HG02981 (cell line): ENCODE data around the gene TBL1X.

Source experiments
- ATAC-seq: cut with Tn5 transposase; IDR thresholded peaks from one replicate; pipeline ENCODE4 v1.9.1; 2021; ENCODE audit warnings: mild to moderate bottlenecking, moderate library complexity; ENCODE audit not compliant: unreplicated experiment

TBL1X gene

GRCh38 chrX:9614016-9614415 lies 149.2 kb downstream of the TBL1X start:
- ATAC-seq, result no peak

GRCh38 chrX:9619133-9619532 lies 154.3 kb downstream of the TBL1X start:
- no peak for ATAC-seq

DNA sequence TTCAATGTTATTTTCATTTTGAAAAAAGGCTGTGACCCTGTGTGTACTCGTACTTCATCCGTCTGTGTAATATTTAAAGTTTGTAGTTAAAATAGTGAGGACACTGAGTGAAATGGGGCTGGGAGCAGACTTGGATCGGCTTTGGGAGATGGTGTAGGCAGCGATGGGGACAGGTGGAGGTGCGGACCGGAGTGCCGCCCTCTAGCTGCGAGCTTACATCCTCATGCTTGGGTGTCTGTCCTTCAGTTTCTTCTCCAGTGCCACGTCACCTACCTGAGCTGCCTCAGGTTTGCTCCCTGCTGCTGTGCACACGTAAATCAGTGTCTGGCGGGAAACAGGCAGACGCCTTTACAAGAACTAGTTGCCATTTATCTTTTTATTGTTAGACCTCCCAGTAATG lies 154.7 kb downstream of the TBL1X start:
- ATAC-seq, result no peak

DNA sequence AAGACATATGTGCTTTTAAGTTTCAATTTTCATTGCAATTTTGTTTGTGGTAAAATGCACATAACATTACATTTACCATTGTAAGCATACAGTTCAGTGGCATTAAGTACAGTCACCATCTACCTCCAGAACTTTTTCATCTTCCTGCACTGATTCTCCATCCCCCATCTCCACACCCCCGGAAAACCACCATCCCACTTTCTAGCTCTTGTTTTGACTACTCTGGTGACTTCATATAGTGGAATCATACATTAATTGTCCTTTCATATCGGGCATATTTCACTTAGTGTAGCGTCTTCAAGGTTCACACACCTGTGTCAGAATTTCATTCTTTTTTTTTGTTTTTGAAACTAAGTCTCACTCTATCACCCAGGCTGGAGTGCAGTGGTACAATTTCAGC lies 157.3 kb downstream of the TBL1X start:
- ATAC-seq, result no peak

DNA sequence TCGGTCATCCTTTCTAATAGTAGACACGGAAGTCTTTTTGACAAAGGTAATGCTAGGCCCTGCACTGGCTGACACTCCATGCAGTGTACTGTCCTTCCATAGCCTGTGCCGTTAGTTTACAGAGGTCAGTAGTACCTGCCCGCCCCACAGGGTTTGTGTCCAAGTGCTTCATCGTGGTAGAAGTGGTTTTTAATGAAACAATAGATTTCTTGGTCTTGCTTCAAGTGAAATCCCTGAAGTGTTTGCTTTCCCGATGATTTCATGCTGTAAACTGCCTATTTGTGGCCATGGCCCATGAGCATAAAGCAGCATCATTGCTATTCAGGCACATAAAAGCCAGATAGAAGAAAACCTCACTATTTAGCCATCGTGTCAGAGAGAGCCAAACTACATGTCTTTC lies 161.5 kb downstream of the TBL1X start:
- ATAC-seq, result no peak

- no peak for ATAC-seq
These were observed 163.1 kb downstream of the TBL1X start for GRCh38 chrX:9627922-9628321.

- ATAC-seq, result no peak
These were observed 164.1 kb downstream of the TBL1X start for GRCh38 chrX:9628779-9629493.

GRCh38 chrX:9634551-9634950 lies 169.7 kb downstream of the TBL1X start:
- ATAC-seq, result no peak

GRCh38 chrX:9635368-9635767 lies 170.5 kb downstream of the TBL1X start:
- ATAC-seq, result no peak

- no peak for ATAC-seq
These were observed 170.9 kb downstream of the TBL1X start for GRCh38 chrX:9635803-9636202.

- ATAC-seq, result no peak
These were observed 174.0 kb downstream of the TBL1X start for GRCh38 chrX:9638871-9639270.

DNA sequence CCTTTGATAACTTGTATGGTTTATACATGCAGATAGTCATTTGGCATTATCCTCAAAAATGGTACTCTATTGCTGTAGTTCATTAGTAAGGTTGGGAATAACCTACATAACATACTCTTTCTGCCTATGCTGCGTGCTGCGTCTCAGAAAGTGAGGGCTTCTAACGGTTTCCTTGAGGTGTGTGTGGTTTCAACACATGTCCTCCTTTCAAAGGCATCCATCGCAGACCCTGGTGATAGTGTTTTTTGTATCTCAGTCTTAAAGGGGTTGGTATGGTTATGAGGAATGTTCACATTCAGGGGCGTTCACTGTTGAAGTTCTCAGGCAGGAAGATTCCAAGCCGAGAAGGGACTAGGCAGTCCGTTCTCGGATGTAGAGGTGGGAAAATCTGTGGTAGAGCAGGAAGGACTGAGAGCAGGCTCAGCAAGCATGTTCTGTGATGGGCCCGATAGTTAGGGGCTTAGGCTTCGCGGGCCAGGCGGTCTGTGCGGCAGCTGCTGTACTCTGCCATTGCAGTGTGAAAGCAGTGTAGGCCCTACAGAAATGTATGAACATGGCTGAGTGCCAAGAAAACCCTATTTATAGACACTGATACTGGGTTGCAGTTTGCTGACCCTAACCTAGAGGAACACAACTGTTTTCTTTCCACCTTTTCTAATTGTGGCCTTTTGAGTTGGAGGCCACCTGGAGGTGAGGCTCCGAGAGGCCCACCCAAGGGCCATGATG lies 177.6 kb downstream of the TBL1X start:
- no peak for ATAC-seq

- ATAC-seq, result no peak
These were observed 178.9 kb downstream of the TBL1X start for GRCh38 chrX:9643807-9644206.

DNA sequence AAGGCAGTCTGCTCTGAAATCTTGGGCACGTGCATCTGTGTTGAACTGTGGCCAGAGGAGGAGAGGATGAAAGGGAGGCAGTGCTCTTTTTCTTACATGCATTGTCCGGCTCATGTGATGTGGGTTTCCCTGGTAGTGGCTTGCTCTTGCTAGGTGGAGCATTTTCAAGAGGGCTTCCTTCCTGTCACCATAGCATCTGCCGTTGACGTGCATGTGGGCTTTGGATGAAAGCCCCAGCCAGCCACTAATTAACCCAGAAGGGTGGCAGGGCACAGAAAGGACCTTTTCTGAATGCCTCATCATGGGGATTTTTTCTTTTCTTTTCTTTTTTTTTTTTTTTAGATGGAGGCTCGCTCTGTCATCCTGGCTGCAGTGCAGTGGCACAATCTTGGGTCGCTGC lies 179.5 kb downstream of the TBL1X start:
- ATAC-seq, result peak; percentile 94

DNA sequence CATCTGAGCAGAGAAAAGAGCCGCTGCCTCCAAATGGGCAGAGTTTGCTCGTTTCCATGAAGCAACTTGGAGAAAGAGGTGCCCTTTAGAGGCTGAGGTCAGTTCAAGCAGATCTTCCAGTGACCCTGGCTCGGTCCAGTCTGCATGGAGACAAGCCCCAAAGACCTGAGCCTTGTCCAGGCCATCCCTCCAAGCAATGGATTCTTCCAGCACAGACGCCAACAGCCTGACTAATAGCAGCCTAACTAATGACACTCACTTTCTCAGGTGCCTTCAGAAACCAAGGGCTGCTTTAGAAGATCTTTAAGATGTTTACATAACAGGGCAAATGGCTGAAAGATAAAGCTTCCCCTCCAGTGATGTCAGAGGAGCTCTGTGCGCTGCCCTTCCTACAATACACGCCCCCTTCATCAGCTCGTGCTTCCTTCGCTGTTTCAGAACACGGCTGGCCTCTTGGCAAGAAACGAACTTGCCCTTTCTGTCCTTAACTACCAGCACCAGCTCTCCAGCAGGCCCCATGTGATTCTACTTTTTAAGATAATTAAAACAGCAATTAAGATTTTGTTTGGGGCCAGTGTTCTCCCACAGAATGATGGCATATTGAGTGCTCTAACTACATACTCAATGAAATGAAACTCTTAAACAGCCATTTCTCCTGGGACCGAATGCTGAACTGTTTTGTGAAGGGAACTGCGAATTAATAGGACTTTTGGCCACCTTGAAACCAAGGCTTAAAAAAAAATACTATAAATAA lies 181.8 kb downstream of the TBL1X start:
- no peak for ATAC-seq

DNA sequence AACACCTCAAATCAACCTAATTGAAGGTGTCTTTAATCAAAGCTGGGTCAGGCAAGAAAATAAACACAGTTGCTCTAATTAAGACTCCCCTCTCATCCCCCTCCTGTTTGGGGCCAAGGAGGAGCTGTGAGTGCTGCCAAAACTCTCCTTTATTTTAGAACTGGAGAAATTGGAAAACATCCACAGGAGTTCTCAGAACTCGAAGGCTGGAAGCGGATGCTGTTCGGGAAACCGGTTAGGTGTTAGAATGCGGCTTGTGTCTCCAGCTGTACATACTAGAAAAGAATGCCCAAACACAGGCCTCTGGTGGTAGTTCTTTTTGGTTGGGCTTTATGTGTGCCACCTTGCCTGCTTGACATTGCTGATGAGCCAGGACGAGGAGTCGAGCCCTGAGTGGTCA lies 182.6 kb downstream of the TBL1X start:
- no peak for ATAC-seq

- ATAC-seq, result no peak
These were observed 185.2 kb downstream of the TBL1X start for GRCh38 chrX:9650091-9650490.

DNA sequence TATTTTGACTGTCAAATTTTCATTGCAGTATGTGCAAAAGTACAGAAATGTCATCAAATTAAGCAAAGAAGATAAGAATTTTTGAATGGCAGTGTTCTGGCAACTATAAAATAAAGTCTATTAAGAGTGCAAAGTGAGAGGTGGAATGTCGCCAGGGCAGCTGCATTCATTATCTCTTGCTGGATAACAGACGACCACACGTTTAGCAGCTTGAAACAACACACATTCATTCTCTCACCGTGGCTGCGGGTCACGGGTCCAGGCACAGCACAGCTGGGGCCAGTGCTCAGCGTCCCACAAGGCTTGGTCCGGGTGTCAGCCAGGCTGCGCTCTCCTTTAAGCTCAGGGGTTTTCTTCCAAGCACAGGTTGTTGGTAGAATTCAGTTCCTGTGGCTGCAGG lies 186.9 kb downstream of the TBL1X start:
- no peak for ATAC-seq

DNA sequence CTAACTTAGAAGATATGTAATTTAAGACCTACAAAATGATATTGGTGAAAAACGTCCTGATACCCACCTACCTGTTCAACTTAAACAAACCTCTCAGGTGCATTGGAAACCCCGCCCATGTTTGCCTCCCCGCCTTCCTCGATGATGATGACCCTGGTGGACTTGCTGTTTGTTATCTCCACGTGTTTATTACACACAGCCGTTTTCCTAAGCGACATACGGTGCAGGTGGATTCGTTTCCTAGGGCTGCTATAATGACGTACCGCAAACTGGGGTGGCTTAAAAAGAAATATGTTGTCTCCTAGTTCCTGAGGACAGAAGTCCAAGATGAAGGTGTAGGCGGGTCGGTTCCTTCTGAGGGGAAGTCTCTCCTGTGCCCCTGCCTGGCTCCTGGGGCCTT lies 190.1 kb downstream of the TBL1X start:
- no peak for ATAC-seq

- ATAC-seq, result no peak
These were observed 191.4 kb downstream of the TBL1X start for GRCh38 chrX:9656277-9656676.

GRCh38 chrX:9656871-9657270 lies 192.0 kb downstream of the TBL1X start:
- no peak for ATAC-seq
